Activated CD4-positive, alpha-beta T cell treated with anti-CD3 and anti-CD28 coated beads, Interleukin-2, Interleukin-4, amounts not matched to agents 100 ng/mL and 50 ng/mL, durations not matched to agents 16 hours and 8 hours (primary cell): ENCODE measurements around the gene ABI1.

Experiments used
- DNase-seq: peaks from one replicate; pipeline ENCODE4 v3.0.0-alpha.2; 2020; ENCODE audit warnings: low spot score

The ABI1 gene

DNA sequence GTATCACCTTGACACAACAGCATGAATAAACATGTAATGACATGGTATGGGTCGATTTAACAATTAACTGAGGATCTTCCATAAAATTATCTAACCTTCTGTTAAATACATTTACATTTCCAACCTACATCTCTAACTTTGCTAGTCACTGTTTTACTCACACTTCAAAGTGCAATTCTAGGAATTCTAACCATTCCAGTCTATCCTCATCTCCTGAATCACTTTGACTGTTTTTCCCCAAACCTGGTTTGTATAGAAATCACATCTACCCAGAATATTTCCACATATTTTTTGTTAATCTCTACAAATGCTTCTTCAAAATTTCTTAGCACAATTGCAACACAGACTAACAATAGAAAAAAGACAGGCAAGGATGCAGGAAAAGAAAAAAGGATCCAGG lies 6.2 kb downstream of the ABI1 start:
- no peak for DNase-seq

DNA sequence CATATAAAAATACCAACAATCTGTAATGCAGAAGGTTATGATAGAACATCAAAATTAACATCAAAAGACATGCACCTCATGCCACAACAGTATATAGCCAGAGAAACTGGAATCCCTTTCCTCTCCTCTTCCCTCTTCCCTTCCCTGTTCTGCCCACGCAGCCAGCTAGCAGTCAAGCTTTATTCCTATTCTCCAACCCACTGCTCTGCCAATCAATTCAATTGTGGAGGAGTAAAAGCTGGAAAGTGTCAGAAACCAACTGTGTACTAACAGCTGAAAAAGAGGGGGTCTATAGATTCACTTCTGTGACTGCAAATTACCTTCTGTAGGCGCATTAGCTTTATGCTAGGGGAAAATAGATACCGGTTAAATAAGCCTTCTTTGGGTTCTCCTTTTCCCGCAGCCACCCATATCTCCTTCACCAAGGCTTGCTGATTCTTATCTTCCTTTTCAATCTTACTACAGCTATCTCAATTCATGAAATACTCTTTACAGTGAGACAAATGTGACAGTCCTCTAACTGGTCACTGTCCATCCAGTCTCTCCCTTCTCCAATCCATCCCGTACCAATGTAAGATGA lies 16.3 kb downstream of the ABI1 start:
- no peak for DNase-seq

DNA sequence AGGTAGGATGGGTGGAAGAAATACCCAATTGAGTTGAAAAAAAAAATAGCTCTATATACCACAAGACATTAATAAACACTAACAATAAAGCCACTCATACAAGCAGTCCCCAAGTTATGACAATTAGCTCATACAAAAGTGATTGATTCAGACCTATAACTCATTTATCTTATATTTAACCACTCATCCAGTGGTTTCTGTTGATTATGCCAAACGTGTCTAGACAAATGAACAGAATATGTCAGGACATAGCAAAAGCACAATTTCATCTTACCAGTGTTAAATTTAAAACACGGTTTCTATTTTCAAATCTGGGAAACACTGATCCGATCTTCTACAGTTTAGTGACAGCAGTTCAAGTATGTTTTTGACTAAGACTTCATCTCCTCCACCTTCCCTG lies 17.0 kb downstream of the ABI1 start:
- DNase-seq, result no peak

DNA sequence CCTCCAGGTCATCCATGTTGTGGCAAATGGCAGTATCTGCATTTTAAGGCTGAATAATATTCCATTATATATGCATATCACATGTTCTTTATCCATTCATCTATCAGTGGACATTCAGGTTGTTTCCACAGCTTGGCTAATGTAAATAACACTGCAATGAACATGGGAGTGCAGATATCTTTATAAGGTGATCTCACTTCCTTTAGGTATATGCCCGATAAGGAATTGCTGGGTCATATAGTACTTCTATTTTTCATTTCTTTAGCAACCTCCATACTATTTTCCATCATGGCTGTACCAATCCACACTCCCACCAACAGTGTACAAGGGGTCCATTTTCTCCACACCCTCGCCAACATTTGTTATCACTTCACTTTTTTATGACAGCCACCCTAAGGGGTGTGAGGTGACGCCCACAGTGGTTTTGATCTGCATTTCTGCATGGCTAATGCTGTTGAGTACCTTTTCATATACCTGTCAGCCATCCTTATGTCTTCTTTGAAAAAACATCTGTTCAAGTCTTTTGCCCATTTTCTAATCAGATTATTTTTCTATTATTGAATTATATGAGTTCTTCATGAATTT lies 18.9 kb downstream of the ABI1 start:
- no peak for DNase-seq

DNA sequence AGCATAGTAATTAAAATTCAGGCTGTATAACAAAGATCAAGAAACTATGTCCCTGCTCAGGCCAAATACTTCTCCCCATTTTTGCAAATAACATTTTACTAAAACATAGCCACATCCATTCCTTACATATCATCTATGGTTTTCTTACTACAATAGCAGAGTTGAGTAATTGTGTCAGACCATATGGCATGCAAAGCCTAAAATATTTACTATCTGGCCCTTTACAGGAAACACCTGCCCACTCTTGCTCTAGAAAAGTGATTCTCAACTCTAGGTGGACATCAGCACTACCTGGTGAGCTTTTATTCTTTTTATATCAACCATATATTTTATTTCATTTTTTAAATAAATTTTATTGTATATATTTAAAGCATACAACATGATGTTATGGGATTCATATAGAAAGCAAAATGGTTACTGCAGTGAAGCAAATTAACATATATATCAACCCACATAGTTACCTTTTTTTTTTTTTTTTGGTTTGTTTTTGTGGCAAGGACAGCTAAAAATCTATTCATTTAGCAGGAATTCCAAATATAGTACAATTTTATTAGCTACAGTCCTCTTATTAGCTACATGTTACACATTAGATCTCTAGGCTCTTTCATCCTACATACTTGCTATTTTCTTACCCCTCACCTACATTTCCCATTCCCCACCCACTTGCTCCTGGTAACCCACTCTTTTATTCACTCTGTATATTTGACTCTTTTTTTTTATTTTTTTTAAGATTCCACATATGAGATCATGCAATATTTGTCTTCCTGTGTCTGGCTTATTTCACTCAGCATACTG lies 19.6 kb downstream of the ABI1 start:
- no peak for DNase-seq

DNA sequence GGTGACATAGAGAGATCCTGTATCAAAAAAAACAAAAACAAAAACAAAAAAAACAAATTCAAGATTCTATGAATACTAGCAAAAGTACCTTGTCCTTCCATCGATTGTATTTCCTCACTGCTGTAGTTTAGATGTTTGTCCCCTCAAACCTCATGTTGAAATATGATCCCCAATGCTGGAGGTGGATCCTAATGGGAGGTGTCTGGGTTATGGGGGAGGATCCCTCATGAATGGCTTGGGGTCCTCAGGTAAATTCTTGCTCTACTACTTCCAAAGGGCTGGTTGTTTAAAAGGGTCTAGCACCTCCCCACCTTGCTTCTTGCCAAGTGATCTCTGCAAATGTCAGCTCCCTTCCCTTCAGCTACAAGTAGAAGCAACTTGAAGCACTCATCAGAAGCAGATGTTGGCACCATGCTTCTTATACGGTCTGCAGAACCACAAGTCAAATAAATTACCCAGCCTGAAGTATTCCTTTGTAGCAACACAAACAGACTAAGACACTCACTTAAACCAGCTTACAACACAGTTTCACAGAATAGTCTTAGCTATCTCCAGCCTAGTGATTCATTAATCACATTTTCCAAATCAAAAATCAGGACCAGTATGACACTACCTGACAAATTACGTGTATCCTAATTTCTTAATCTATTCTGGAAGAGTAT lies 20.7 kb downstream of the ABI1 start:
- DNase-seq, result no peak

DNA sequence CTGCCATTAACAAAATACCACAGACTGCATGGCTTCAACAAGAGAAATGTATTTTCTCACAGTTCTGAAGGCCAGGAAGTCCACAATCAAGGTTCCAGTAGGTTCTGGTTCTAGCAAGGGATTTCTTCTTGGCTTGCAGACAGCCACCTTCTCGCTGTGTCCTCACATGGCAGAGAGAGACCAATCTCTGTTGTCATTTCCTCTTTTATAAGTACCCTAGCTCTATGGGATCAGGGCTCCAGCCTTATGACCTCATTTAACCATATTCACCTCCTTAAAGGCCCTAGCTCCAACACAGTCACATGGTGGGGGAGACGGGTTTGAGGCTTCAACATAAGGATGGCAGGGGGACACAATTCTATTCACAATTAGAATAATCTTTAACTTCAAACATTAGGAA lies 23.6 kb downstream of the ABI1 start:
- DNase-seq, result no peak

DNA sequence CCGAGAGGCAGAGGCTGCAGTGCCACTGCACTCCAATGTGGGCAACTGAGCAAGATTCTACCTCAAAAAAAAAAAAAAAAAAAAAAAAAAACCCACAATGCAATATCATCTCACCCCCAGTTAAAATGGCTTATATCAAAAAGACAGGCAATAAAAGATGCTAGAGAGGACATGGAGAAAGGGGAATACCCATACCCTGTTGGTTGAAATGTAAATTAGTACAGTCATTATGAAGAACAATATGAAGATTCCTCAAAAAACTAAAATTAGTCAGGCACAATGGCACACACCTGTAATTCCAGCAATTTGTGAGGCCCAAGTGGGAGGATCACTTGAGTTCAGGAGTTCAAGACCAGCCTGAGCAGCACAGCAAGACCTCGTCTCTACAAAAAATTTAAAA lies 25.7 kb downstream of the ABI1 start:
- DNase-seq, result no peak

DNA sequence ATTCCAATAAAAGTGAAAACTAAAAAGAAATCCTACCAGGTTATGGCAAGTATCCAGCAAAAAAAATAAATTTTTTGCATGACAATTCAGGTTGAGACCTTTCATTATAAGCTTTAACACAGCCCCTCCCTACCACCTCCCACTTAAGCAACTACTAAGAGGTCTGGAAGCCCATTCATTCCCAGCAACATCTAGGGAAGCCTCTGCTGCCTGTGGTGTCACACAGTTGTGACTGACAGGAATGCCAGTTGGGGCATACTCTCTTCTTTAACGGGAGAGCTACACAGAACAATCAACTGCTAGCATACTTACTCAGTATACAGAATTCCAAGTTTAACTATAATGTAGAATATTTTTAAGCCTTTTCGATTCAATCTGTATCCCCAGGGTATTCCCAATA lies 27.8 kb downstream of the ABI1 start:
- no peak for DNase-seq

DNA sequence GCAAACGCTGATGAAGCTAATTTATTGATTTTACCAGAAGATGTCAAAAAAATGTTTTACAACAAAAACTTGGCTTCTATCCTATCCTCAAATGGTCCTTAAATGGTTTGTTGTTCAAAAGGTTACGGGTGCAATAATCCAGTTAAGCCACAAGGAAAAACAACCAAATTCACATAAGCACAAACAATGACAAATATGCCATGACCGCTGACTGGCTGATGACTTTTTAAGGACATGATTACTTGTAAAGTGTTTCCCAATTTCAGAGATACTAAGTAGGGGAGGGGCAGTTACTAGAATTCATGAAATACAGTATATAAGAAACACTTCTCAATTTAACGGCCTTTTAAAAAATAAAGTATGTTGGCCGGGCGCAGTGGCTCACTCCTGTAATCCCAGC lies 28.8 kb downstream of the ABI1 start:
- no peak for DNase-seq

DNA sequence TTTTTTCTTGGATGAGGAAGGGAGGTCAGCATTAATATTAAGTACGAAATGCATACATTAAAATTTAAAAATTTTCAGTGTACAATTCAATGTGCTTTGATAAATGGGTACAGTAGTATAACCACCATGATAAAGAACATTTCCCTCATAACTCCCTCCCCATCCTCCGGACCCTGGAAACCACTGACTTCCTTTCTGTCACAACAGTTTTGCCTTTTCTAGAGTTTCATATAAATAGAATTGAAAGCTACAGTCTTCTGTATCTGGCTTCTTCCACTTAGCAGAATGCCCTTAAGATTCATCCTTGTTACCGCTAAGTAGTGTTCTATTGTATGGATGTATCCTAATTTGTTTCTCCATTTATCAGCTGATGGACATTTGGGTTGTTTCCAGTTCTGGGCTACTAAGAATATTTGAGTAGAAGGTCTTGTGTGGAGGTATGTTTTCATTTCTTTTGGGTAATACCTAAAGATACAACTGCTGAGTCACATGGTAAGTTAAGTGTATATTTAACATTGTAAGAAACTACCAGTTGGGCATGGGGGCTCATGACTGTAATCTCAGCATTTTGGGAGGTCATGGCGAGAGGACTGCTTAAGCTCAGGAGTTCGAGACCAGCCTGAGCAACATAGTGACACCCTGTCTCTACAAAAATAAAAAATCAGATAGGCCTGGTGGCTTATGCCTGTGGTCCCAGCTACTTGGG lies 30.8 kb downstream of the ABI1 start:
- no peak for DNase-seq

DNA sequence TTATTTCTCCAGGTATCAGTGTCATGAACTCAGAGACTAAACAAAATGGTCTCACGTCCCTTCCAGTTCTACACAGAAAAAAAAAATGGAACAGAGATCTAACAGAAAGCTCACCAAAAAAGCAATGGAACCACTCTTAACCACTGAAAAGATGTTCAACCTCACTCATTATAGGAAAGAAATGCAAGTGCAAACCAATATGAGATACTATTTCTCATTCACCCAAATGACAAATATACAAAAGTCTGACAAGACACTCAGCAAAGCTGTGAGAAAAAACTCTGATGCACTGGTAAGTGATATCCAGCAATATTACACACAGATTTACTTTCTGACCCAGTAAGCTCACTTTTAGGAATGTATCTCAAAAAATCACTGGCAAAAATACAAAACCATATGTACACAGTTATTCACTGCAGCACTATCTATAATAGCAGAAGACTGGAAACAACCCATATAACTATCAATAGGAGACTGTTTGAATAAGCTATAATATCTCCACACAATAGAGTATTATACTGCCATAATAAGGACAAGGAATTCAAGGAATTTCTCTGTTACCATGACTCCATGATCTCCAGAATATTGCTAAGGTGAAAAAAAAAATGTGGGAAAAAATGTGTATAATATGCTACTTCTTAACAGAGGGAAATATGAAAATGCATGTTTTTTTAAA lies 36.6 kb downstream of the ABI1 start:
- no peak for DNase-seq

DNA sequence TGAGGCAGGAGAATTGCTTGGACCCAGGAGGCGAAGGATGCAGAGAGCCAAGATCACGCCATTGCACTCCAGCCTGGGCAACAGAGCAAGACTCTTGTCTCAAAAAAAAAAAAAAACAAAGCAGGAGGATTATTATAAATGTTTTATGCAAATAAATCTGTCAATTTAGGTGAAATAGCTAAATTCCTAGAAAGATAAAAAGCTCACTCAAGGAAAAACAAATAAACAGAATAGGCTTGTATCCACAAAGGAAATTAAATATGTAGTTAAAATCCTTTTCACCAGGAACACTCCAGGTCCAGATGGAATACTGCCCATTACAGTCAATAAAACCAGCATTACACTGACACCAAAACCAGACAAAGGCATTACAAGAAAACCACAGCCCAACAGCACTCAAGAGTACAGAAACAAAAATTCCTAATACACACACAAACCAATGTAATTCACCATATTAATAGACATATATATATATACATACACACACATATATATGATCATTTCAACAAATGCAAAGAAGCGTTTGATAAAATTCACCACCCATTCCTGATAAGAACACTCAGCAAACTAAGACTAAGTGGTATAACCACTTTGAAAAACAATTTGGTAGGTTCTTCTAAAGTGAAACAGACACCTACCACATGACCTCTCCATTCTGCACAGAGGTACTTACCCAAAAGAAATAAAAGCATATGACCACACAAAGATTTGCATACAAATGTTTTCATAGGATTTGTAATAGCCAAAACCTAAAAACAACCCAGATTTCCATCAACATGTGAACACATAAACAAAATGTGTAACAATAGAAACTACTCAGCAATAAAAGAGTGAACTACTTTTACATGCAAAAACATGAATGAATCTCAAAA lies 38.8 kb downstream of the ABI1 start:
- no peak for DNase-seq

DNA sequence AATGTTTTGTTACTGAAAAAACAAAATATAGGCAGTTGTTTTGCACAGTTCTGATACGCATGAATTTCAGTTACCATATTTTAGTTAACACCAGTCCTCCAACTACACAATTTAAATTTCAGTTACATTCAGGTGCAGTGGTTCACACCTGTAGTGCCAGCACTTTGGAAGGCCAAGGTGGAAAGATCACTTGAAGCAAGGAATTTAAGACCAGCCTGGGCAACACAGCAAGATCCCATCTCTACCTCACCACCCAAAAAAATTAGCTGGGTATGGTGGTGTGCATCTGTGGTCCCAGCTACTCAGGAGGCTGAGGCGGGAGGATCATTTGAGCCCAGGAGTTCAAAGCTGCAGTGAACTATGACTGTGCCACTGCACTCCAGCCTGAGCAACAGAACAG lies 45.3 kb downstream of the ABI1 start:
- no peak for DNase-seq

DNA sequence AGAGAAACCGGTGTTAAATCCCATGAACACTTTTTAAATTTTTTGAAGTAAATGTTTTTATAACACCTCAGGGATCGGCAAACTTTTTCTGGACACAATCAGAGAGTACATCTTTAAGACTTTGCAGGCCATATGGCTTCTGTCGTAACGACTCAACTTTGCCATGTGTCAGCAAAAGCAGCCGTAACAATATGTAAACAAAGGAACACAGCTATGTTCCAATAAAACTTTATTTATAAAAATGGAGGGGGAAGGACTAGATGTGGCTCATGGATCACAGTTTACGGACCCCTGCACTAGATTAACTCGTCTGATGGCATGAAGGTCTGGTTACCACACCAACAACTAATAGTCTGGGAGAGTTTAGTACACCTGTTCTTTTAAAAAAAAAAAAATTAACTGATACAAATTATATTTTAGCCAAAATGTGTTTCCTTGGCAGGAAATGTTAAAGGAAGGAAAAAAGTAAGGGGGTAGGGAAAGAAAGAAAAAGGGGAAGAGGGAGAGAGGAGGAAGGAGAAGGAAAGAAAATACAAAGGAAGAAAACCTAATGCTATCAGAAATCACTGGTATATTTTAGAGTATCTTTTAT lies 50.2 kb downstream of the ABI1 start:
- no peak for DNase-seq

DNA sequence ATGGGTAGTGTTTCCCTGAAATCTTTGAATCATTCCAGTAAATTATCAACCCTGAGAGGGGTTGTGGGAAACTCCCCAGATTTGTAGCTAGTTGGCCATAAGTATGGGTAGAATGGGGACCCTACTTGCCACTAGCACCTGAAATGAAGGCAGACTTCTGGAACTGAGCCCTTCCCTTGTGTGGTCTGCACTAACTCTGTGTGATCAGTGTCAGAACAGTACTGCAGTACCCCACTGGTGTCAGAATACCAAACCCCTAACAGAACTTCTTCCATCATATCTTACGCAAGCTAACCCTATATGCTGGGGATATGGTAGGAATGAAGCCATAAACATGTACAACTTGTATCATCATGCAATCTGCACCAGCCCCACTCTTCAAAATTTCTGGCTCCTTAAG lies 50.8 kb downstream of the ABI1 start:
- DNase-seq, result no peak

DNA sequence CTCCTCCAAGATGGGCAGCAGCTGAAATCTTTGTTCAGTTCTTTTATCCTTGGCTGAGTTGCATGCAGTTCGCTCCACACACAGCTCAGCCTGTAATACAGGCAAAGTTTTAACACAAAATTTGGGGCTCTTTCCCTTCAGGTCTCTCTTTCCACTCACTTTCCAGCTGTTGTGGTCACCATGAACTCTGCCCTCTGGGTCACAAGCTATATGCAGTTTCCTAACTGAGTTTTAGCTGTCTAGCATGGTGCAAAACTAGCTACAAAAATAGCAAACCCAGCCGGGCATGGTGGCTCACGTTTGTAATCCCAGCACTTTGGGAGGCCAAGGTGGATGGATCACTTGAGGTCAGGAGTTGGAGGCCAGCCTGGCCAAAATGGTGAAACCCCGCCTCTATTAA lies 53.2 kb downstream of the ABI1 start:
- DNase-seq, result no peak

DNA sequence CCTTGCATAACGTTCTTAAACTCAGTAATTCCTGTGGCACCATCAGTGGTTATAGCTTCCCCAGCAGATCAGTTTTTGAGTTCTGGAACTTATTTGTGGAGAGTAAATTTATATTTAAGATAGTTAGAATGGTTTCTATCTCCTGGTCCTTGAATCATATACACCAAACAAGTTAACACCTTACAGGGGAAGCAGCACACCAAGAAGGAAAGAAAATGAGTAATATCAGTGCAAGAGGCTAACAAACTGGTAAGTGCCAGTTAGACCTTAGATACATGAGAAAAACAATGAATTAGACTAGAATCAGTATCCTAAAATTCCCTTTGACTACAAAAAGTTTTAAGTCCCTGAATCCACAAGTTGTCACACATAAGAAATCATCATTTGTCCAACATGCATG lies 54.2 kb downstream of the ABI1 start:
- DNase-seq, result peak; percentile 29

DNA sequence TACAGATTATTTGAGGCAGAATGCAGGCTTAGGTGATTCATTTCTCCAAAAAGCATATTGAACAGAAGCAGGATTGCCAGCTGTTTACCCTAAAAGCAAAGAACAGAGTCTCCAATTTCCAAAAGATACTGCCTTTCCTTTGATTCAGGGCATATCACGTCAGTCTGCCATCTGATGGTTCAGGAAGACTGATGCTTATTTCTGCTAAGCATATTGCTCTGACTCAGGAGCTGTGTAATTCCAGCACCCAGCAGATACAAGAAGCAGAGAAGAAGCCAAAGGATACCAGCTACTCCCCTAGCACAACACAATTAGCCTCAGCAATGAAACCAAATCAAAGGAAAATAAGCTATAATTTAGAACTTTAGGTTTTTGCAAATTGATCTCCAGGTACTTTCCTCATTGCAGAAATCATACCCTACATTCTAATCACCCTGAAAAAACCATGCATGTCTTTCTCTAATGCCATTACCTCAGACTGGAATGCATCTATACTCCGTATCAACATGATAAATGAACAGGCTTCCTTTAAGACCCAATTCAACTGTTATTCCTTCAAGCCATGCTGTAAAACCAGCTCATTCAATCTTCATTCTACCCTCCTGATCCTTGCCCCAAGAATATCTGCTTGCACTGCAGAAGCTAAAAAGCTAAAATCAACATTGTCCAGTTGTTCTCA lies 55.1 kb downstream of the ABI1 start:
- no peak for DNase-seq
